ENCODE results near the gene SLC7A7. TPM values are rescaled to one million over a fixed set of nuclear protein-coding genes. Genes with fewer than 3 reads are reported as not detected.
A peak's percentile ranks its signal among the peaks of the same experiment; 100 is the strongest.

Gene SLC7A7
- total and polyA plus RNA-seq, 10 of the 15 experiments (the other 5 are each of a cell fraction or from before 2014, with no cell fraction given): 27.8 to 79.2 (median 50.8) TPM

- TF ChIP-seq RELA (IDR thresholded peaks at IDR 0.05; ENCODE audit: borderline replicate concordance, partially characterized antibody) (peak; percentile 46), PAX8 (IDR thresholded peaks at IDR 0.05) (no peak), USF2 (IDR thresholded peaks at IDR 0.05; ENCODE audit: borderline replicate concordance, low read depth, low read length) (no peak), SRF (IDR thresholded peaks at IDR 0.05; ENCODE audit: low read depth in 2 of 2, low read length in 2 of 2) (no peak), FOXK2 (IDR thresholded peaks at IDR 0.05) (no peak), BACH1 (IDR thresholded peaks at IDR 0.05; ENCODE audit: borderline replicate concordance) (no peak), CHD1 (IDR thresholded peaks at IDR 0.05; ENCODE audit: low read depth, low read length) (no peak), NFIC (IDR thresholded peaks at IDR 0.05; ENCODE audit: low read depth, low read length) (no peak), RFX5 (IDR thresholded peaks at IDR 0.05; ENCODE audit: low read depth, low read length) (no peak), EGR1 (IDR thresholded peaks at IDR 0.05; ENCODE audit: borderline replicate concordance in 1 of 2, low read depth in 2 of 2, low read length in 2 of 2) (peak in 1 of 2 experiments; percentile 38; a peak in 1 of 3 replicates), RAD21 (IDR thresholded peaks at IDR 0.05; ENCODE audit: insufficient read depth, low read depth, low read length) (peak; percentile 86), ZNF622 (IDR thresholded peaks at IDR 0.05) (no peak), NKRF (conservative IDR thresholded peaks at IDR 0.05) (no peak), KAT2A (conservative IDR thresholded peaks at IDR 0.05; ENCODE audit: control insufficient read depth, low read depth, low read length) (no peak), GABPA (IDR thresholded peaks at IDR 0.05; ENCODE audit: low read depth) (no peak), CBX5 (IDR thresholded peaks at IDR 0.05; ENCODE audit: low read depth) (peak; percentile 70; the same call in 1 of the 2 replicates), HDGF (IDR thresholded peaks at IDR 0.05) (no peak), TCF12 (IDR thresholded peaks at IDR 0.05; ENCODE audit: low read depth, low read length) (no peak), SKIL (IDR thresholded peaks at IDR 0.05; ENCODE audit: low read depth, poor library complexity, severe bottlenecking) (peak; percentile 51), ETV6 (conservative IDR thresholded peaks at IDR 0.05 in 1 of 2, IDR thresholded peaks at IDR 0.05 in 1 of 2; ENCODE audit: borderline replicate concordance in 1 of 2, low read depth in 1 of 2) (no peak), POLR2AphosphoS2 (IDR thresholded peaks at IDR 0.05; ENCODE audit: low read depth, low read length) (no peak), SREBF2 (IDR thresholded peaks at IDR 0.05; ENCODE audit: low read length) (no peak), DPF2 (IDR thresholded peaks at IDR 0.05) (no peak; the same call in 1 of the 2 replicates), MEF2B (IDR thresholded peaks at IDR 0.05; ENCODE audit: partially characterized antibody, poor library complexity, severe bottlenecking) (peak; percentile 28)
These were observed 7.4 kb upstream of the SLC7A7 start (continued) for GRCh38 chr14:22822571-22823098.

Measured in GM12878 (cell line).